GM21515 (cell line): ENCODE results near the gene KIZ.
A peak's percentile ranks its signal among the peaks of the same experiment; 100 is the strongest.

Experiments
- ATAC-seq: cut with Tn5 transposase; IDR thresholded peaks from one replicate; pipeline ENCODE4 v1.9.1; 2021; ENCODE audit not compliant: unreplicated experiment

The KIZ gene, protein sequence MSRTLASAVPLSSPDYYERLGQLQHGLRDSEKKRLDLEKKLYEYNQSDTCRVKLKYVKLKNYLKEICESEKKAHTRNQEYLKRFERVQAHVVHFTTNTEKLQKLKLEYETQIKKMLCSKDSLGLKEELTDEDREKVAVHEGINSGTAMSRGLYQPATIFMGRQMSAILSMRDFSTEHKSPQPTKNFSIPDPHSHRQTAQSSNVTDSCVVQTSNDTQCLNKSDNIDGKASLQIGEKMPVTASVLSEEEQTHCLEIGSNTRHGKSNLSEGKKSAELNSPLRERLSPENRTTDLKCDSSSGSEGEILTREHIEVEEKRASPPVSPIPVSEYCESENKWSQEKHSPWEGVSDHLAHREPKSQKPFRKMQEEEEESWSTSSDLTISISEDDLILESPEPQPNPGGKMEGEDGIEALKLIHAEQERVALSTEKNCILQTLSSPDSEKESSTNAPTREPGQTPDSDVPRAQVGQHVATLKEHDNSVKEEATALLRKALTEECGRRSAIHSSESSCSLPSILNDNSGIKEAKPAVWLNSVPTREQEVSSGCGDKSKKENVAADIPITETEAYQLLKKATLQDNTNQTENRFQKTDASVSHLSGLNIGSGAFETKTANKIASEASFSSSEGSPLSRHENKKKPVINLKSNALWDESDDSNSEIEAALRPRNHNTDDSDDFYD

DNA sequence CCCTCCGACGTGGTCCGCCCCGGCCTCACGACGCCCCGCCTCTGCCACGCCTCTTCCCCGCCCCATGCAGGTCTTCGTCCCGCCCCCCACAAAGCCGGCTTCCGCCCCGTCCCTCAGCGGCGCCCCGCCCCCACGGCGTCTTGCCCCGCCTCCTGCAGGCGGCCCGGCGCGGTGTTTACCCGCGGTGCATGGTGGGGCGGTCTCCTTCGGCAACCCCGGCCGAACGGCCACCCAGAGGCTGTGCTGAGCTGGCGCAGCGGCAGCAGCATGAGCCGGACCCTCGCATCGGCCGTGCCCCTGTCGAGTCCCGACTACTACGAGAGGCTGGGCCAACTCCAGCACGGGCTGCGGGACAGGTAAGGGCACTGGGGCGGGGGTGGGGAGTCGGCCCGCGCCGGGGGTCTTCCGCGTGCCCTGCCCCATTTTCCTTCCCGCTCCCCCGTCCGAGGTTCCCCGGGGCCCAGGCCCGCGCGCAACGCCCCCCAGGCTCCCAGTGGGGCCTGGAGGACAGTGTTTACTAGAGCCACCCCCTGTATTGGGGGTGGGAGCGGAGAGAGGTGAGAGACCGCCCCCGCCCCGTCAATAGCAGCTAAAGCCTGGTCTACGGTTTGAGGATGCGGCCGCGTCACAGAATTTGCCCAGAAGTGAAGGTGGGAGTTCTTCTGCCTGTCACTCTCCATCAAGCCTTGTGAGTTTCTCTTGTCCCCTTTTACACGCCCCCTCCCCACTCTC is at the start of gene KIZ:
TSS of gene KIZ (plus strand) at position 234 of the 732 bp plus-strand sequence. CDS start at position 268, 34 bp downstream.
- ATAC-seq: peak; percentile 97

DNA sequence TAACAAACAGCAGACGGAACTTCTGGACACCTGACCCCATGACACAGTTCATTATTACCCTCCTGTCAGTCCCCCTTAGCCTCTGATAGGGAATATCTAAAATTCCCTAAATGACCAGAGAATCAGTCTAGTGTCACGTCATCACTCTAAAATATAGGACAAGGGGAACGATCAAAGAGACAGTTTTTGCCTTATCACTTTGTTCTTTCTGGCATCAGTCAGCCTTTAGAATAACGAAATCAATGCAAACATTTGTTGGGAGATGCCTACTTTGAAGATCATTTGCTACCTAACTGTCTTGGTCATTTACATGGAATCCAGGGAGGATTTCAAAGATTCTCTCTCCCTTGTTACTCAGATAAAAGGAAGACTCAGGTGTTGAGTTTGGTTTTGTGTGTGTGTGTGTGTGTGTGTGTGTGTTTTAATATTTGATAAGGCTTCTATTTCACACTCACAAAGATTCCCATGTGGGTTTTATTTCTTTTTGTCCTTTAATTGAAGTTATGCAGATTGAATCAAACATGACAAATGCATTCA is 48.0 kb upstream of the KIZ start:
- no peak for ATAC-seq

DNA sequence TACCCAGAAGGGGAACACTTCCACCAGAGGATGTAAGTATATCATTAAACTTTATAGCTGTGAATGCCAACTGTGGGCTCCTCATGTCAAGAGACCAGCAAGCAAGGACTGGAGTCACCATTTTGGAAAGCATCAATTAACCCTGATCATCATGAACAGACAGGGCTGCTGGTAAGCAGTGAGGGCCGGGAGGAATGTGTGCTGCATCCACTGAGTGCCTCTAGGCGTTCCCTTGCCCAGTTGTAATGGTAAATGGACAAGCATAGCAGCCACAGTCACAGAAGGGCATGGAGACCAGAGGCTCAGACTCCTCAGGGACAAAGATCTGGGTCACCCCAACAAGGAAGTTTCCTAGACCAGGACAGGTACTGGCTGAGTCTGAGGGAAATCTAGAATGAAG is 43.3 kb upstream of the KIZ start:
- ATAC-seq: no peak

DNA sequence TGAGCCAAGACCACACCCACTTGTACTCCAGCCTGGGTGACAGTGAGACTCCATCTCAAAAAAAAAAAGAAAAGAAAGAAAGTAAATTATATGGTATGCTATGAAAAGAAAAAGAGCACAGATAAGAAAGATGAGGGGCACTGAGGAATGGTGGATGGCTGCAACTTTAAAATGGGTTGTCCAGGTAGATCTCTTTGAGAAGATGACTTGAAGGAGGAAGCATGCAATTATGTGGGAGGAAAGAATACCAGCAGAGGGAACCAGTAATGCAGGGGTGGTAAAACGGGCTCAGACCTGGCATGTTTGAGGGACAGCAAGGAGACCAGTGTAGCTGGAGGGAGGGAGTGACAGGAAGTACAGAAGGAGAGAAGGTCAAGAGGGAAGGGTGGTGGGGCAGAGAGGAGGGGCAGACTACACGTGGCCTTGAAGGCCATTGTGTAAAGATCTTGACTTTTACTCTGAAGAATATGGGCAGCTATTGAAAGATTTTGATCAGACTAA is 42.0 kb upstream of the KIZ start:
- ATAC-seq: no peak

DNA sequence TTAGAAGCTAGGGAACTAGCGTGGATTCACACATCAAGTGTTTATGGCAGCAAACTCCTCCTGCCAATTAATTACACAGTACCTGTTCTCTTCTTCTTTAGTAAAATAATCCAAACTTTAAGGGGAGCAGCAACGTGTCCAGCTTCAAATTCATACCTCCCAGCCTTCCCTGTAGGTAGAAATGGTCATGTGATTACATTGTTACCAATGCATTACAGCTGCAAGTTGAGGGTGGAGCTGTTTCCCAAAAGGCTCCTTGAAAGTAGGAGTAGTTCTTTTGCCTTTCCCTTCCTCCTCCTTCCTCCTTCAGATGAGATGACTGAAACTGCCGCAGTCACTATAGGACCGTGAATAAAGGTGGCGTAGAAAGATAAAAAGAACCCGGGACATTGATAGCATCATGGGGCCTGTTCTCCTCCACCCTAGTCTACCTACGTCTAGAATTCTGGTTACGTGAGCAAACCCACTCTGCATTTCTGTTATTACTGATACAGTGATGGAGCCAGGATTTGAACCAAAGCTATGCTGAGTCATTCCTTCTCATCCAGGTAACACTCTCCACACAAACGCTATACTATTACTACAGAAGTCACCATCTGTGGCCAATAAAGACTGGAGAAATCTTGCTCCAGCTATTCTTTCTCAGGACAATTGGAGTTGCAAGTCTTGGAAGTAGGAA is 37.9 kb upstream of the KIZ start:
- no peak for ATAC-seq

DNA sequence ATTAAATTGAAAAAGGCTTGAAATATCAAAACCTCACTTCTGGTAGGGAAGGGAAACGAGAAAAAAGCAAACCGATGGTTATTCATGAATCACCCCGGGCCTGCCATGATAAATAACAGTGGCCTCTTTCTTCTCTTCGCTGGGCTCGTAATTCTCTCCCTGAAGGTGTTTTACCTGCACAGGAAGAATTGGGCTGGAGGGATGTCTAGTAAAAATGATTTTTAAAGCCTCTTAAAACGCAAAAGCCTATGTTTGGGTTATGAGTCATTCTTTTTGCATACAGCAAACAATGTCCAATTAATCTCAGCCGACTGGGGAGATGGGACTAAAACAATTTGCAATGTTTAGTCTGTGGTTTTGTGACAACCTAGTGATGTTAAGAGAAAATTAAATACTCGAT is 36.5 kb upstream of the KIZ start:
- ATAC-seq: no peak

DNA sequence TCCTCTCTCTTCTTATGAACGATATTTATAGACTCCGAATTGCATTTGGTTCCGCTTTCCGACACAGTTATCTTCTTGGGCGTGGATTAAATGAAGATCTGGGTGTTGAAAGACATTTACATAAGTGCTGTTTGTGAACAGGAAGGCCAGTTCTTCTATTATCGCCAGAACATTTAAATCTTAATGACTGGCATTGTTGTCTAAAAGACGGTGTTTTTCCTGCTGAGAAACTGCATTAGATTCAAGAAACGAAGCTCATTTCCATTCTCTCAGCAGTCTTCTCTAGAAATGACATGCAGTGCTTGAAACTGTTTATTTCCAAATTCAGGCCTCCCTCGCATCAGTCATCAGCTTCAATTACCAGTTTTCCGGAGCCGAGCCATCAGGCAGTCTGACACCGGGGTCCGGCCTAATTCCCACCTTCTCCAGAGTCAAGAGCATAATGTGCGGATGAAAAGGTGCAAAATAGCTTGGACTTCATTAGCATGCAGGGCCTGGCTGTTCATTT is 35.7 kb upstream of the KIZ start:
- no peak for ATAC-seq

DNA sequence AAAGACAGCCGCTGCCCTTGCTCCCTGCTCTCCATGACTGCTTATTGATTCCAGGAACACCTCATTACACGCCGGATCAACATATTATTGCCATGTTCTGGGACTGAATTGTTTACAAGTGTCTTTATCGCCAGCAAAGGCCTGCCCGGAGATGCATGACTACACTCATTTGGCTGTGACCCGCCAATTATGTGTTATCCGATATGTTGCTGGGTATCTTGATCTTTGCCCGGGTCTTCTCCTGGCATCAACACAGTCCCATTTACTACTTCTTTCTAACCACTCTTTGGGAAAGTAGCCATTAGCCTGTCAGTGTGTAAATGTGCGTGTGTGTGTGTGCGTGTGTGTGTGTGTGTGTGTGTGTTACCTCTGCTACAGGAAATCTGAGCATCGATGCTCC is 35.2 kb upstream of the KIZ start:
- ATAC-seq: no peak

DNA sequence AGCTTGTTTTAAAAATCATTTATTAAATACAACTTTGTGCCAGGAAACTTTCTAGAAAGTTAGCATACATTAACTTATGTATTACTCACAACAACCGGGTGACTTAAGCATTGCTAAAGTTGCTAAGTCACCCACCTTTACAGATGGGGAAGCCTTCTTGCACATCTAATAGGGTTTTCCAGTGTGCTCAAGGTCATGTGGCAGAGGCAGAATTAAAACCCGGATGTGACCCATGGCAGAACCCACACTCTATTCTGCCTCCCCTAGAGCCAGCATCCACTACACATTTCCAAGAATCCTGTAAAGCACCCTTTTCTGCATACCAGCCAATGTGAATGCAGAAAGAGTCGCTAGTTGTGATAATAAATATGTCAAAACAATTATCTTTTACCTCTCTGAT is 33.1 kb upstream of the KIZ start:
- ATAC-seq: no peak

DNA sequence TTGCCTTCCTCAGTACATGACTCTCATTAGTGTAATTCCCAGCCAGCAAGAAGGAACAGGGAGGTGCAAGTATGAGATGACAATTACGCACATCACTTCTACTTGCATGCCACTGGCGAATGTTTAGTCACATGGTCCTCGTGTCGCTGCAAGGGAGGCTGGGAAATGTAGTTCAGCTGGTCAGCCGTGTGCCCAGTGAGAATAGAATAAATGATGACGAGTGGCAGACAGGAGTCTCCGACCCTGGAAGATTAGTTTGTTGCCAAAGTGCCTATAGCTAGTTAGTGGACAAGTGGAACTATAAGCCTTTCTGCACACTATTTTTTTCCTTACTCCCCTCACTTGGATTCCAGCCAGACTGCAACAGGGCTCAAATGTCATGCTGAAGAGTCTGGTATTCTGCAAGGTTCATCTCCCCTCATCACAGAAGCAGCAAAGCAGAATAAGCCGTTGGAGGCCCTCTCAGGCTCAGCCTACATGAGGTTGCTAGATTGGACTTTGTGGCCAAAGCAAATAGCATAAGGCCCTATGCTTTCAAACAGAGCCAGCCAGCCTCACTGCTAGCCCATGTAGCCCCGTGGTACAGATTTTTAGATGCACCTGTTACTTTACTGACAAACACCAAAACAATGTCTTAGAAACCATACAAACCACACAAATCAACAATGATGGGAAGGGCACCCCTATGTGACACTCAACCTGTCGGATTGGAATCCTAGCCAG is 29.4 kb upstream of the KIZ start:
- no peak for ATAC-seq

DNA sequence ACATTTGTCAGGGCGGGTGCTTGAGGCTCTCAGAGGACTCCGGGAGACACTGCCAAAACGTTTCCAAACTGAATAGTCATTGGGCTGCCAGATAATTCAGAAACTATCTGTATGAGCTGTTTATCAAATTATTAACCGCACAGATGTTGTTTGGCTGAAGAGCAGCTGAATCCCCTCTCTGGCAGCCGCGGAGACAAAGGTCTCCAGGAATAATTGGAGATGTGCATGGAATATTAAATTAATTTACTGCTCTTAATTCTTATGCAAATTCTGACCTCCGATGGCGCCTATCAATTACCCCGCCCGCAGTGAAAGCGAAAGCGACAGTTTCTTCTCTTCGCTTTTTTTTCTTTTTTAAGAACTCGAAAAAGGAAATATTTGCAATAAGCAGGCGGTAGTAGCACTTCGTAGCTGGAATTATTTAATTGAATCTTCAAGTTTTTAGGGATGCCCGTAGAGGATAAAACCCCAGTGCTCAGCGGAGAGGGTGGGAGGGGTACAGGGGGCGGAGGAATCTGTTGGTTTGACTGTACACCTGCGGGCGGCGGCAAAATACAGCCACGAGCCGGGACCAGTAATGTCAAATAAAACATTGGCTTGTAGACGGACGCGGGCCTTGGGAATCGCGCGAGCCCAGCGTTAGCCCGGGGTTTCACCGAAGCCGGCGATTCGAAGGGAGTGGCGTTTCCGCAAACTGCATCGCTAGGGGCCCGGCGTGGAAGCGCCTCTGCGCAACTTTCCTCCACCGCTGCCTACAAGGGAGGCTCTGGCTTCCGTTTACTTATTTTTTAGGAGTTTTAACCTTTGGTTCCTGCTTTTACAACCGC is 25.9 kb upstream of the KIZ start:
- peak; percentile 43 for ATAC-seq

DNA sequence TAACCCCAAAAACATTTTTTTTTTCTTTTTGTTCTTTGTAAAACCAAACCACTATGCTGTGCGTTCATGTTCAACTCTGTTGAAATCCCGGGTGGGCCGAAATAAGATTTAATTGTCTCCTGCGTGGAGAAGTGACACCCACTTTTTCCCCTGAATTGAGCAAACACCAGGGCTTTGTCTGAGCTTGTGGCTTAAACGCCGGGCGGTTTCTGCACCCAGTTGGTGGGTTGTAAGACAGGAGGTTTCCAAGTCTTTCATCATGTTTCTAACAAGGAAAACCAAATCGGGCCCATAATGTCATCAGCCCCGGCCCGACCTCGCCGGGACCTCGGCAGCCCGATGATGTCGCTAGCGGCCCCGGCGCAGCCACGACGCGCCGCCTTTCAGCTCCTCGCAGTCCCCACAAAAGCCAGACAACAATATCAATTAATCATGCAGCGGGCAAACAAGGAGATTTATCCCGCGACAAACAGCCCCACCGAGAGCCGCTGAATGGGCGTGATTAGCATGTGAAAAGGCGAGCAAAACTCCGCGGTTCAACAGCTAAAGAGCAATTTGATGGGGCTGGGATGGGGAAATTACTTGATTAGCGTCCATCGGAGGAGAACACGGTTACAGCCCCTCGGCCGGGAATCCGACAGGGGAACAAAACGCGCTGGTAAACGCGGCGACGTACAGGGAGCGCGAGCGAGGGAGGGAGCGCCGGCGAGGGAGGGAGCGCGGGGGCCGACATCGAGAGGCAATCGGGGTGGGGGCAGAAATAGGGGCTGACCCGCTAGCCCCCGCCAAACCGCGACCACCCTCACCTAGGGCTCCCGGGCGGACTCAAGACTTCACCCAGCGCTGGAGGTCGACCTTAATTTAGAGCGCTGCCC is 25.1 kb upstream of the KIZ start:
- ATAC-seq: no peak

DNA sequence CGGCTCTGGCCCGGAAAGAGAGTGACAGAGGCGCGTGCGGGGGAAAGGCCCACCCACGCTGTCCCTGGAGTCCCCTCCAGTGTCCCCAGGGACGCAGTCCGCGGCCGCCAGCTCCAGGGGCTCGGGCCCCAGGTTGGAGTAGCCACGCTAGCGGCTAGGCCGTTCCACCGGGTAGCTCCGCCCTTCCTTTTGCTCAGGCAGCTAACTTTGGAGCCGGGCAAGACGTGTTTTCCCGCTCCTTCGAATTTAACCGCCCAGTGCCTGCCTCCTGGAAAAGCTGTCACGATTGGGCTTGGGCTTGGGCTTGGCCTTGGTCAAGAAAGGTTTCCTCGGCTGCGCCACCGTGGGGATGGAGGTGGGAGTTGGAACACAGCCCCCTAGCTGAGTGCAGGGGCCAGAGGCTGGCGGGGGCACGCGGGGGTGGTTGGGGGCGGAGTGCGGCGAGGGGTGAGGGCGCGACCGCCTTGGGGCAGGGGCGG is 24.4 kb upstream of the KIZ start:
- no peak for ATAC-seq

DNA sequence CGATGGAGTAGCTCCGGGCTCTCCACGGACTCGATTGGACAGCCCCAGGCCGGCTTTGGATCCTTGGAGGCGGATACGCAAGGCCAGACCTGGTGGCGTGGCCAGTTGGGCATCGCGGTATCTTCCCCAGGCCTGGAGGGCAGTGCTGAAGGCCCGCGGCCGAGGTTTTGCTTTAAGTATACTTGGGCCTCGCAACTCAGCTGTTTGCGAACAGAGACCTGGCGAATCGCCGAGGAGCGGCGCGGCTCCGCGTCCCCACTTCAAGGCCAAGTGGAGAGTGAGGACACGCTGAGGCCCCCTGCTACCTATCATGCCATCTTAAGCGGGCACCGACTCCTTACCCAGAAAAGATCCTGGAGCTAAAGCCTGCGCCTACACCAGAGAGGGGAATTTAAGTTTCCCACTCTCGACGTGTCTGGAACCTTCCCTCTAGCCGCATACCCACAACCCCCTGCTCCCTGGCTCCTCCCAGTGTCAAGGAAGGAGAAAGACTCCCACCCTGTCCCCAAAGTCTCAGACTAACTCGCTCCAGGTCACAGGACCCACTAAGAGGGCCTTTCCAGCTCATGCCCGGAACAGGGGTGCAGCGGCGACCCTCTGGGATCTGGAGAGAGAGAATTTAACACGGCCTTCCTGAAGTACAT is 23.8 kb upstream of the KIZ start:
- no peak for ATAC-seq

DNA sequence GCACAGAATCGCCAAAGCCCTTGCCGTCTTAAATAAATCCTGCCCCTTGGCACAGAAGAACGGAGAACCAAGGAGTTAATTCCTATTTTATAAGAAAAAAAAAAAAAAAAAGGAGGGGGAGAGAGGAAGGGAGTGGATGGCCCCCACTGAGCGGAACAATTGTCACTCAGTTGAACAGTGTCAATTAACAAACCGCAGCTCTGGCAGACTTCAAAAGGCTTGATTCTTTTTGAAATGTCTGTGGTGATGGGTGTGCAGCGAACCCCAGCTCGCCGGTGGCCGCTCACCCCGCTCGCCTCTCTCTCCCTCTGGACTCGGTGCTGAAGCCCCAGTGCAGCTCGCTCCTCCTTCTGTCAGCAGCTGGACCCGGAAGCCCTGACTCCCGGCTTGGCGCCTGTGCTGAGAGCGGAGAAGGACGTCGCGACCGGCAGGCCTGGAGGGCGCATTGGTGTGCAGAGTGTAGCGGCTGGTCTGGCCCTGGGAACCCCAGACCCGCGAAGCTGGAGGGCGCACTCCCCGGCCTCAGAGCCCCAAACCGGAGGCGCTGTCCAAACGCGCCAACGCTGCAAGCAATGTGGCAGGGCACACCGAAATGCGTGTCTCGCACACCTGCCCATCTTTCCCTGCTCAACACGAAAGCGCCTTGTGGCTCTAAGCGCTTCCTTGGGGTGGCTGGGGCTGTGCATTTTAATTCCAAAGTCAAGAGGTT is 23.1 kb upstream of the KIZ start:
- ATAC-seq: no peak

DNA sequence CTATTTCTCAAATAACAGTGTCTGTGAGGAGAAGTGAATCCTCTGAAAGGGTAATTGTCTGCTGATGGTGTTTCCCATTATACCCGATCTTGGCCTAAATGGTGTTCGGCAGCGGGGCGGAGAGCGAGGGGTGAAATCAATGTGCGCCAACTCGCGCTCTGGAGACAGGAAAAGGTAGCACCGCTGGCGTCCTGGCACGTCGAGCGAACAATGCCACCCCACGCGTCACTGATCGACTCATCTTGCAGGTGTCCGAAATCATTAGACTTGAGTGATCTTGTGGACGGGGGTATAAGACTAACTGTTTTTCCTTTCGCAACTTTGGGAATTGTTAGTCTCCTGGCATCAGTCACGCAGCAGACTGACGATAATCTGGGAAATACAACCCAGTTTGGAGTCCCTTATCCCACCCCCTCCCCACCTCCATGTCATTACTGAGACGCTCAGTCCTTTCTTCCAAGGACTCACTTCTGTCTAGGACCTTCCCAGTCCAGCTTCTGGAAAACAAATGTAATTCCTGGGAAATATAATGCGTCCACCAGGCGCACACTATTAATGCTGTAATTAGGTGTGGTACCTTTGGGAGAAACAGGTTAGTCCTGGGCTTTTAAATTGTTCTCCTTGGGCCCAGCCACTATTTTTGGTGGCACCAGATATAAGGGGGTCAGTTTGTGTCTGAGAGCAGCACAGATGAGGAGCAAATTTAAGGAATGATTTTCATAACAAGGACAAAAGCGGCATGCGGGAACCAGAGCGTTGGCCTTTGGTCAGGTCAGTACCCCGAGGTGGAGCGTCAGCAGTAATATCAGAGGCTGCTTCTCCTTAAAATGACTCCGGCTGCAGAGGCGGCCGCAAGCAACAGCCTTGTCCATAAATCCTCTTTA is 22.1 kb upstream of the KIZ start:
- ATAC-seq: no peak
